MM.1S (cell line): ENCODE results near the gene PSMB5.

Source experiments
- DNase-seq: peaks from one replicate; pipeline ENCODE4 v3.0.0-alpha.2; 2015
- H2AFZ ChIP-seq: fragments of 300-600 bp; sonication (generic); 2 replicates; pipeline ENCODE4 v1.6.0; 2016; ENCODE audit warnings: antibody characterized with exemption, low read length
- H3F3A ChIP-seq: fragments of 300-600 bp; sonication (generic); 2 replicates; pipeline ENCODE4 v1.6.1; 2016; ENCODE audit warnings: mild to moderate bottlenecking, antibody characterized with exemption, low read length, moderate library complexity, mixed read lengths; ENCODE audit not compliant: insufficient read depth
- H3K27ac ChIP-seq: fragments of 300-600 bp; sonication (generic); 2 replicates; pipeline ENCODE4 v1.5.1; 2016; ENCODE audit warnings: mild to moderate bottlenecking, low read length
- H3K27me3 ChIP-seq: fragments of 300-600 bp; sonication (generic); replicated peaks from 2 replicates; pipeline ENCODE4 v1.6.0; 2016; ENCODE audit warnings: low read length; ENCODE audit not compliant: insufficient read depth
- H3K36me3 ChIP-seq: fragments of 300-600 bp; sonication (generic); replicated peaks from 2 replicates; pipeline ENCODE4 v1.6.1; 2016; ENCODE audit warnings: mild to moderate bottlenecking, low read length, mixed read lengths; ENCODE audit not compliant: insufficient read depth
- H3K4me1 ChIP-seq: fragments of 300-600 bp; sonication (generic); 2 replicates; pipeline ENCODE4 v1.6.1; 2016; ENCODE audit warnings: low read length, mixed read lengths
- H3K4me2 ChIP-seq: fragments of 300-600 bp; sonication (generic); 2 replicates; pipeline ENCODE4 v1.6.0; 2016; ENCODE audit warnings: low read depth, low read length
- H3K4me3 ChIP-seq: fragments of 300-600 bp; sonication (generic); 2 replicates; pipeline ENCODE4 v1.5.1; 2016; ENCODE audit warnings: low read length, mixed read lengths
- H3K79me2 ChIP-seq: fragments of 300-600 bp; sonication (generic); 2 replicates; pipeline ENCODE4 v1.6.1; 2016; ENCODE audit warnings: mixed run types, low read length, mixed read lengths
- H3K9ac ChIP-seq: fragments of 300-600 bp; sonication (generic); 2 replicates; pipeline ENCODE4 v1.6.1; 2016; ENCODE audit warnings: low read length, mixed read lengths
- H3K9me2 ChIP-seq: fragments of 300-600 bp; sonication (generic); replicated peaks from 2 replicates; pipeline ENCODE4 v1.6.1; 2016; ENCODE audit warnings: mild to moderate bottlenecking, low read length, mixed read lengths; ENCODE audit not compliant: insufficient read depth
- H3K9me3 ChIP-seq: fragments of 300-600 bp; sonication (generic); replicated peaks from 2 replicates; pipeline ENCODE4 v1.6.1; 2016; ENCODE audit warnings: mild to moderate bottlenecking, low read length, mixed read lengths; ENCODE audit not compliant: insufficient read depth
- H4K20me1 ChIP-seq: fragments of 300-600 bp; sonication (generic); 2 replicates; pipeline ENCODE4 v1.6.1; 2016; ENCODE audit warnings: mild to moderate bottlenecking, low read length, moderate library complexity, mixed read lengths; ENCODE audit not compliant: insufficient read depth
- CTCF ChIP-seq: fragments of 300-600 bp; sonication (generic); IDR thresholded peaks from 2 replicates; pipeline ENCODE4 v1.5.1; 2016; ENCODE audit warnings: antibody characterized with exemption, low read length, mixed read lengths
- EZH2 ChIP-seq: fragments of 300-600 bp; sonication (generic); optimal IDR thresholded peaks from 2 replicates; pipeline ENCODE3; 2017; ENCODE audit warnings: low read depth, mild to moderate bottlenecking, antibody characterized with exemption, low read length, mixed read lengths
- EZH2phosphoT487 ChIP-seq: fragments of 300-600 bp; sonication (generic); IDR thresholded peaks from 2 replicates; pipeline ENCODE4 v1.6.1; 2018; ENCODE audit warnings: antibody characterized with exemption, low read length

The PSMB5 gene

GRCh38 chr14:23043754-23044153 is 9.1 kb upstream of the PSMB5 start:
- H3K4me3 ChIP-seq: no peak overlapping the region
- H4K20me1 ChIP-seq: no peaks in the 10 kb centered on the region
- no peak overlapping the region for H3K27ac ChIP-seq
- H3K79me2 ChIP-seq: no peaks in the 10 kb centered on the region
- no peaks in the 10 kb centered on the region for H3K27me3 ChIP-seq
- no peak overlapping the region for H3K9ac ChIP-seq
- DNase-seq: no peak
- no peaks in the 10 kb centered on the region for H3K4me1 ChIP-seq
- H3K9me2 ChIP-seq: no peaks in the 10 kb centered on the region
- no peaks in the 10 kb centered on the region for H3K36me3 ChIP-seq
- H2AFZ ChIP-seq: no peak overlapping the region
- no peak overlapping the region for H3K4me2 ChIP-seq
- no peaks in the 10 kb centered on the region for H3F3A ChIP-seq
- TF ChIP-seq EZH2 (no peak), CTCF (no peak), EZH2phosphoT487 (no peak)
- no peaks in the 10 kb centered on the region for H3K9me3 ChIP-seq

- Histone ChIP-seq H3K9me3 (no peaks in the 10 kb centered on the region), H3F3A (no peaks in the 10 kb centered on the region), H3K9ac (no peak overlapping the region), H2AFZ (no peak overlapping the region), H3K4me3 (no peak overlapping the region), H3K27me3 (no peaks in the 10 kb centered on the region), H3K9me2 (no peaks in the 10 kb centered on the region), H3K4me2 (no peak overlapping the region), H3K27ac (no peak overlapping the region), H3K36me3 (no peaks in the 10 kb centered on the region), H3K79me2 (no peaks in the 10 kb centered on the region), H3K4me1 (no peaks in the 10 kb centered on the region), H4K20me1 (no peaks in the 10 kb centered on the region)
- TF ChIP-seq EZH2 (no peak), EZH2phosphoT487 (no peak), CTCF (no peak)
- DNase-seq: no peak
Observed at GRCh38 chr14:23043145-23043544, 8.4 kb upstream of the PSMB5 start.

- Histone ChIP-seq H3K4me1 (no peaks in the 10 kb centered on the region), H3K9me2 (no peaks in the 10 kb centered on the region), H3F3A (no peaks in the 10 kb centered on the region), H4K20me1 (no peaks in the 10 kb centered on the region), H3K9me3 (no peaks in the 10 kb centered on the region), H3K27ac (no peak within 1 kb of the TSS), H3K9ac (no peak within 1 kb of the TSS), H3K4me3 (no peak within 1 kb of the TSS), H3K27me3 (no peaks in the 10 kb centered on the region), H3K36me3 (no peaks in the 10 kb centered on the region), H3K4me2 (no peak within 1 kb of the TSS), H2AFZ (no peak within 1 kb of the TSS), H3K79me2 (no peaks in the 10 kb centered on the region)
- TF ChIP-seq CTCF (no peak), EZH2phosphoT487 (no peak), EZH2 (no peak)
- DNase-seq: no peak
Observed at GRCh38 chr14:23042162-23042965, 7.7 kb upstream of the PSMB5 start, which contains the start of gene PSMB11. Gene PSMB11, plus strand, starts transcription at chr14:23042212. Its CDS starts 14 bp downstream, at chr14:23042226.
